Neural cell (in vitro differentiated cells): ENCODE measurements around the gene CD2AP. TPM values are rescaled to one million over a fixed set of nuclear protein-coding genes. Genes with fewer than 3 reads are reported as not detected.

Experiments used
- H2AFZ ChIP-seq: fragments of 200-600, 300-800 bp; sonication (generic), shearing (Covaris generic); 2 replicates; pipeline ENCODE4 v1.6.0; 2014; ENCODE audit warnings: low read depth, mild to moderate bottlenecking, antibody characterized with exemption, low read length, moderate library complexity
- H3F3A ChIP-seq: fragments of 200-600 bp; shearing (Covaris generic); 2 replicates; pipeline ENCODE4 v1.6.1; 2016; ENCODE audit warnings: mild to moderate bottlenecking, moderate library complexity, mixed read lengths, antibody characterized with exemption, low read length; ENCODE audit not compliant: insufficient read depth, poor library complexity, severe bottlenecking
- H3K27ac ChIP-seq: fragments of 200-600, 300-800 bp; sonication (generic), shearing (Covaris generic); 2 replicates; pipeline ENCODE4 v1.5.1; 2014; ENCODE audit warnings: mild to moderate bottlenecking, low read length, moderate library complexity
- H3K27me3 ChIP-seq: fragments of 300-800, 200-600 bp; sonication (generic), shearing (Covaris generic); 2 replicates; pipeline ENCODE4 v1.6.0; 2014; ENCODE audit warnings: mild to moderate bottlenecking, low read depth, low read length, moderate library complexity; ENCODE audit not compliant: insufficient read depth
- H3K36me3 ChIP-seq: fragments of 300-800, 200-600 bp; sonication (generic), shearing (Covaris generic); 2 replicates; pipeline ENCODE4 v1.5.1; 2014; ENCODE audit warnings: mild to moderate bottlenecking, antibody characterized with exemption, low read length, moderate library complexity; ENCODE audit not compliant: insufficient read depth
- H3K4me2 ChIP-seq: fragments of 300-800, 200-600 bp; sonication (generic), shearing (Covaris generic); 2 replicates; pipeline ENCODE4 v1.6.0; 2014; ENCODE audit warnings: mild to moderate bottlenecking, low read length
- H3K4me3 ChIP-seq: fragments of 300-800, 200-600 bp; sonication (generic), shearing (Covaris generic); 2 replicates; pipeline ENCODE4 v1.5.1; 2014; ENCODE audit warnings: mild to moderate bottlenecking, low read length, moderate library complexity
- H3K79me2 ChIP-seq: fragments of 200-600 bp; shearing (Covaris generic); replicated peaks from 2 replicates; pipeline ENCODE4 v1.6.0; 2014; ENCODE audit warnings: mild to moderate bottlenecking, low read length, moderate library complexity; ENCODE audit not compliant: insufficient read depth
- H3K9ac ChIP-seq: fragments of 300-800, 200-600 bp; sonication (generic), shearing (Covaris generic); 2 replicates; pipeline ENCODE4 v1.6.1; 2016; ENCODE audit warnings: mild to moderate bottlenecking, low read length, mixed read lengths
- H3K9me2 ChIP-seq: fragments of 200-600 bp; shearing (Covaris generic); 2 replicates; pipeline ENCODE4 v1.6.1; 2016; ENCODE audit warnings: mild to moderate bottlenecking, low read length, mixed read lengths; ENCODE audit not compliant: insufficient read depth
- H3K9me3 ChIP-seq: fragments of 200-600, 300-800 bp; sonication (generic), shearing (Covaris generic); 2 replicates; pipeline ENCODE4 v1.6.1; 2016; ENCODE audit warnings: mild to moderate bottlenecking, mixed run types, low read length, moderate library complexity, mixed read lengths
- H4K20me1 ChIP-seq: fragments of 200-600 bp; shearing (Covaris generic); 2 replicates; pipeline ENCODE4 v1.6.1; 2016; ENCODE audit warnings: mild to moderate bottlenecking, mixed run types; ENCODE audit not compliant: insufficient read depth
- EP300 ChIP-seq: fragments of 450-650 bp; conservative IDR thresholded peaks from 2 replicates; pipeline ENCODE4 v1.6.1; 2014; ENCODE audit warnings: antibody characterized with exemption, mild to moderate bottlenecking, moderate library complexity; ENCODE audit not compliant: poor library complexity, severe bottlenecking
- EZH2 ChIP-seq: fragments of 200-600, 300-800 bp; shearing (Covaris generic), sonication (generic); IDR thresholded peaks from 2 replicates; pipeline ENCODE4 v1.6.1; 2014; ENCODE audit warnings: antibody characterized with exemption, low read length, borderline replicate concordance, mild to moderate bottlenecking; ENCODE audit not compliant: insufficient read depth, poor library complexity, severe bottlenecking
- MXI1 ChIP-seq: fragments of 450-650 bp; conservative IDR thresholded peaks from 2 replicates; pipeline ENCODE4 v1.6.1; 2014; ENCODE audit warnings: antibody characterized with exemption, mild to moderate bottlenecking; ENCODE audit not compliant: poor library complexity, severe bottlenecking
- POLR2AphosphoS5 ChIP-seq: IDR thresholded peaks from 2 replicates; pipeline ENCODE4 v1.6.1; 2012
- RAD21 ChIP-seq: fragments of 450-650 bp; conservative IDR thresholded peaks from 2 replicates; pipeline ENCODE4 v1.6.1; 2014; ENCODE audit warnings: antibody characterized with exemption, mild to moderate bottlenecking, moderate library complexity
- SMC3 ChIP-seq: fragments of 450-650 bp; conservative IDR thresholded peaks from 2 replicates; pipeline ENCODE4 v1.6.1; 2014; ENCODE audit warnings: antibody characterized with exemption, mild to moderate bottlenecking, moderate library complexity; ENCODE audit not compliant: poor library complexity
- TAF1 ChIP-seq: IDR thresholded peaks from 2 replicates; pipeline ENCODE4 v1.6.1; 2012; ENCODE audit warnings: low read depth
- polyA plus RNA-seq: library from polyadenylated mRNA; depleted of rRNA; stranded (reverse); fragments of >200 nt; gene quantifications from 2 replicates; pipeline ENCODE4 v1.2.3, GENCODE V29; 2014
- TF ChIP-seq, protein P1 (sequence below): IDR thresholded peaks from 2 replicates; pipeline ENCODE4 v1.6.1; 2012; ENCODE audit warnings: borderline replicate concordance
- TF ChIP-seq, protein P2 (sequence below): fragments of 450-650 bp; IDR thresholded peaks from 2 replicates; pipeline ENCODE4 v1.5.1; 2014; ENCODE audit warnings: antibody characterized with exemption, mild to moderate bottlenecking, moderate library complexity; ENCODE audit not compliant: poor library complexity, severe bottlenecking

The CD2AP gene
- polyA plus RNA-seq, 1 donor from 2014 or later, result 16.8 TPM

DNA sequence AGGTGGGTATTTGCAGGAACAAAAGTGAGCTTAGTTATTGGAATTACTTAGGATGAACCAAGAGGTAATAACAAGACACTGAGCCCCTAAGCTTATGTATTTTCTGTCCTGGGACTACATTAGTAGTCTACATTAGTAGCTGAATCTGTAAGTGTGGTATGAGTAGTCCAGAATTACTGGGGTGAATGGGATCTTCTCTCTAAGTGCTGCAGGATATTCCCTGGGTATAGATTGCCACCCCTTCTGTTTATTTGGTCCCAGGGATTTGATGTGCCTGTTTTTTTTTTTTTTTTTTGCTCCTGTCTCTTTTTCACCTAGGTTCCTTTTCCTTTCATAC is 5.9 kb downstream of the CD2AP start:
- TF ChIP-seq, protein P1, sequence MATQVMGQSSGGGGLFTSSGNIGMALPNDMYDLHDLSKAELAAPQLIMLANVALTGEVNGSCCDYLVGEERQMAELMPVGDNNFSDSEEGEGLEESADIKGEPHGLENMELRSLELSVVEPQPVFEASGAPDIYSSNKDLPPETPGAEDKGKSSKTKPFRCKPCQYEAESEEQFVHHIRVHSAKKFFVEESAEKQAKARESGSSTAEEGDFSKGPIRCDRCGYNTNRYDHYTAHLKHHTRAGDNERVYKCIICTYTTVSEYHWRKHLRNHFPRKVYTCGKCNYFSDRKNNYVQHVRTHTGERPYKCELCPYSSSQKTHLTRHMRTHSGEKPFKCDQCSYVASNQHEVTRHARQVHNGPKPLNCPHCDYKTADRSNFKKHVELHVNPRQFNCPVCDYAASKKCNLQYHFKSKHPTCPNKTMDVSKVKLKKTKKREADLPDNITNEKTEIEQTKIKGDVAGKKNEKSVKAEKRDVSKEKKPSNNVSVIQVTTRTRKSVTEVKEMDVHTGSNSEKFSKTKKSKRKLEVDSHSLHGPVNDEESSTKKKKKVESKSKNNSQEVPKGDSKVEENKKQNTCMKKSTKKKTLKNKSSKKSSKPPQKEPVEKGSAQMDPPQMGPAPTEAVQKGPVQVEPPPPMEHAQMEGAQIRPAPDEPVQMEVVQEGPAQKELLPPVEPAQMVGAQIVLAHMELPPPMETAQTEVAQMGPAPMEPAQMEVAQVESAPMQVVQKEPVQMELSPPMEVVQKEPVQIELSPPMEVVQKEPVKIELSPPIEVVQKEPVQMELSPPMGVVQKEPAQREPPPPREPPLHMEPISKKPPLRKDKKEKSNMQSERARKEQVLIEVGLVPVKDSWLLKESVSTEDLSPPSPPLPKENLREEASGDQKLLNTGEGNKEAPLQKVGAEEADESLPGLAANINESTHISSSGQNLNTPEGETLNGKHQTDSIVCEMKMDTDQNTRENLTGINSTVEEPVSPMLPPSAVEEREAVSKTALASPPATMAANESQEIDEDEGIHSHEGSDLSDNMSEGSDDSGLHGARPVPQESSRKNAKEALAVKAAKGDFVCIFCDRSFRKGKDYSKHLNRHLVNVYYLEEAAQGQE, result no peak
- TF ChIP-seq TAF1 (no peak), RAD21 (no peak), POLR2AphosphoS5 (no peak), EZH2 (no peak), EP300 (no peak), SMC3 (no peak)
- TF ChIP-seq, protein P2, sequence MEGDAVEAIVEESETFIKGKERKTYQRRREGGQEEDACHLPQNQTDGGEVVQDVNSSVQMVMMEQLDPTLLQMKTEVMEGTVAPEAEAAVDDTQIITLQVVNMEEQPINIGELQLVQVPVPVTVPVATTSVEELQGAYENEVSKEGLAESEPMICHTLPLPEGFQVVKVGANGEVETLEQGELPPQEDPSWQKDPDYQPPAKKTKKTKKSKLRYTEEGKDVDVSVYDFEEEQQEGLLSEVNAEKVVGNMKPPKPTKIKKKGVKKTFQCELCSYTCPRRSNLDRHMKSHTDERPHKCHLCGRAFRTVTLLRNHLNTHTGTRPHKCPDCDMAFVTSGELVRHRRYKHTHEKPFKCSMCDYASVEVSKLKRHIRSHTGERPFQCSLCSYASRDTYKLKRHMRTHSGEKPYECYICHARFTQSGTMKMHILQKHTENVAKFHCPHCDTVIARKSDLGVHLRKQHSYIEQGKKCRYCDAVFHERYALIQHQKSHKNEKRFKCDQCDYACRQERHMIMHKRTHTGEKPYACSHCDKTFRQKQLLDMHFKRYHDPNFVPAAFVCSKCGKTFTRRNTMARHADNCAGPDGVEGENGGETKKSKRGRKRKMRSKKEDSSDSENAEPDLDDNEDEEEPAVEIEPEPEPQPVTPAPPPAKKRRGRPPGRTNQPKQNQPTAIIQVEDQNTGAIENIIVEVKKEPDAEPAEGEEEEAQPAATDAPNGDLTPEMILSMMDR, result no peak

GRCh38 chr6:47483853-47484546 is 6.4 kb downstream of the CD2AP start:
- Histone ChIP-seq H3K4me3 (no peak overlapping the region), H3K9me3 (no peaks in the 10 kb centered on the region), H3K4me2 (no peak overlapping the region), H3K27me3 (no peaks in the 10 kb centered on the region), H3K36me3 (no peaks in the 10 kb centered on the region), H2AFZ (no peak overlapping the region), H3F3A (no peaks in the 10 kb centered on the region), H4K20me1 (no peaks in the 10 kb centered on the region), H3K9ac (no peak overlapping the region), H3K79me2 (peaks cover 75% of the 10 kb centered on the region), H3K9me2 (no peaks in the 10 kb centered on the region), H3K27ac (no peak overlapping the region)
- TF ChIP-seq, protein P2, result no peak
- no peak for TF ChIP-seq EZH2
- no peak for TF ChIP-seq POLR2AphosphoS5
- TF ChIP-seq SMC3, result no peak
- TF ChIP-seq TAF1, result no peak
- TF ChIP-seq RAD21, result no peak
- TF ChIP-seq, protein P1, result no peak
- TF ChIP-seq MXI1, result no peak
- TF ChIP-seq EP300, result no peak

More for the DNA sequence above, 5.9 kb downstream of the CD2AP start:
- Histone ChIP-seq H3K79me2 (peaks cover 72% of the 10 kb centered on the region), H3K9me2 (no peaks in the 10 kb centered on the region), H3K27me3 (no peaks in the 10 kb centered on the region), H3K4me3 (no peak overlapping the region), H4K20me1 (no peaks in the 10 kb centered on the region), H3F3A (no peaks in the 10 kb centered on the region), H3K4me2 (no peak overlapping the region), H3K36me3 (no peaks in the 10 kb centered on the region), H3K9me3 (no peaks in the 10 kb centered on the region), H2AFZ (no peak overlapping the region), H3K9ac (no peak overlapping the region), H3K27ac (no peak overlapping the region)
